Natural killer cell treated with Interleukin-12 subunit alpha and Interleukin-12 subunit beta and Interleukin-15 and Interleukin-18, amount 100 ng/mL, for 72 hours (primary cell): ENCODE data around the gene FREM3. TPM values are rescaled to one million over a fixed set of nuclear protein-coding genes. Genes with fewer than 3 reads are reported as not detected.
"Not testable (repeated sequence)": the region's sequence is repeated elsewhere in the genome, so short reads cannot be mapped to it uniquely, and the experiment has no call there.

Source experiments
- ATAC-seq, 2 donors: fragments of 150-1000 bp; cut with Tn5 transposase in 1 of 2; sonication (Bioruptor Pico), chemical (Tn5 transposase) in 1 of 2; 2 replicates each; pipeline ENCODE4 v1.10.0; 2021
- DNase-seq: peaks from one replicate; pipeline ENCODE4 v3.0.0; 2022; ENCODE audit warnings: low spot score
- H3K27ac Mint-ChIP-seq, 2 donors: 1 replicate in 1 of 2; 2 replicates in 1 of 2; pipeline ENCODE4 v1.8.0; 2022; ENCODE audit warnings: mixed read lengths in 2 of 2, mild to moderate bottlenecking in 1 of 2, moderate library complexity in 1 of 2
- H3K27me3 Mint-ChIP-seq, 2 donors: 1 replicate in 1 of 2; 2 replicates in 1 of 2; pipeline ENCODE4 v1.8.0; 2022; ENCODE audit warnings: mixed read lengths in 2 of 2
- H3K36me3 Mint-ChIP-seq: one replicate; pipeline ENCODE4 v1.8.0; 2022; ENCODE audit warnings: mixed read lengths
- H3K4me1 Mint-ChIP-seq, 2 donors: 1 replicate in 1 of 2; 2 replicates in 1 of 2; pipeline ENCODE4 v1.8.0; 2022; ENCODE audit warnings: low read depth in 2 of 2, mixed read lengths in 2 of 2, mild to moderate bottlenecking in 1 of 2
- H3K4me3 Mint-ChIP-seq: one replicate; pipeline ENCODE4 v1.8.0; 2022; ENCODE audit warnings: mixed read lengths
- H3K9me3 Mint-ChIP-seq: 2 replicates; pipeline ENCODE4 v1.8.0; 2022; ENCODE audit warnings: mixed read lengths
- total RNA-seq, 2 donors: library from RNA; stranded (reverse); gene quantifications; one replicate each; pipeline ENCODE4 v1.2.3, GENCODE V29; 2022

FREM3 gene
- not detected for total RNA-seq

DNA sequence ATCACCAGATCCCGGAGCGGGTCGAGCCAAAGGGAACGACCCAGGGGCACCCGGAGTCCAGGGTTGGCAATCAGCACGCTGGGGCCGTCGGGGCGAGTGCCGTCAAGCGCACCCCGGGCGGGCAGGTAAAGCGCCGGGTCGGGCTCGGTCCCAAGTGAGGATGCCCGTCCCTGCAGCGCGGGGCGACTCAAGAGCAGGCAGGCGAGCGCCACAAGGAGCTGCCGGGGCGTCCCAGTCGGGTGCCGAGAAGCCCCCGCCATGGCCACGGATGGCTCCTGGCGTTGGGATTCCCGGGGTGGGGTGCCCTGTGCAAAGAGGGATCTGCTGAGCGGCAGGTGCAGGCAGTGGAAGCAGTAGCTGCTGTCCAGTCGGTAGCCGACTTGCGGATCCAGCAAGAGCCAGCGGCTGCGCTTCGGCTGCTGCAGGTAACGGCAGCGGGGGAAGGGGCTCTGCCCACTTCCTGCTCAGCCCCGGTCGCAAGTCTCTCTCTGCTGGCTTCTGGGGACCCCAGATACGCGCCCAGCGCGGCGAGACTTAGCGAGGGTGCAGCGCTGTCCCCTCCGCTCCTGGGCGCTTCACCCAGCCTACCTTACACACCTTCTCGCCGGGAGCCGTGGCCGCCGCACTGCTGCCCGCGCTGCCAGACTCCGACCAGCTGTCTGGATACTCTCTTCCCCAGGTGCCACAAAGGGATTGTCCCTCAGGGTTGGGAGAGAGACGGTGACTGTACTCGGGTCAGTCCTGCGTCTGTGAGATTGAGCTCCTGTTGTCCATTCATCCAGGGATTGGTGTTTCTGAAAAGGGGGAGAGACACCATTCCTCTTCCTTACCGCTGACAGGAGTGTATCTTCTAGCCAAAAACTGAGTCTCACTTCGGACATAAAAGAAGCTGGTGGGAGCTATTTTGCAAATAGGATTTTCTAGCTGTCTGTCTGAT lies at the start of gene FREM3:
Gene FREM3 (minus strand): TSS at position 260 of the 937 bp plus-strand sequence. CDS start 0 bp downstream, at position 260.
- Mint-ChIP-seq H3K27ac (no peak within 1 kb of the TSS), H3K4me1 (peaks cover 0 to 6% of the 10 kb centered on the region in 2 donors), H3K9me3 (no peaks in the 10 kb centered on the region), H3K4me3 (no peak within 1 kb of the TSS), H3K36me3 (no peaks in the 10 kb centered on the region), H3K27me3 (peaks cover 14 to 19% of the 10 kb centered on the region in 2 donors)
- ATAC-seq (peak; percentile 34 to 39), DNase-seq (no peak)

DNA sequence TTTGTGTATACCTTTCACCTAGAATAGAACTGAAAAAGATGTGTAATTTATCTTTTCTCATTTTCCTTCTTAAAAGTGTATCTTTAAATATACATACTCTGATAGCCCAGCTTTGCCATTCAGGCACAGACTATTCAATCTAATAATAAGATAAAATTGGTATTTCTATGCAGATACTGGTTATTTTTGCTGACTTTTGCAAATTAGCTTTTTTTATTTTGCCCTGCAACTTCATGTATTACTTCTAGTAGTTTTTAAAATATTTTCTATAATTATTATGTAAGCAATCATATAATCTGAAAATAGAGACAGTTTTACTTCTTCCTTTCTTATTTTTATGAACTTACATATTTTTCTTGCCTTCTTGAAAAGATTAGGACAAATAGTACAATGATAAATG lies 45.4 kb upstream of the FREM3 start:
- ATAC-seq (no peak), DNase-seq (no peak)
- H3K9me3 Mint-ChIP-seq: no peaks in the 10 kb centered on the region
- H3K4me1 Mint-ChIP-seq: no peaks in the 10 kb centered on the region
- no peaks in the 10 kb centered on the region for H3K36me3 Mint-ChIP-seq
- H3K27me3 Mint-ChIP-seq: no peaks in the 10 kb centered on the region
- H3K4me3 Mint-ChIP-seq: no peak overlapping the region
- H3K27ac Mint-ChIP-seq: no peak overlapping the region

DNA sequence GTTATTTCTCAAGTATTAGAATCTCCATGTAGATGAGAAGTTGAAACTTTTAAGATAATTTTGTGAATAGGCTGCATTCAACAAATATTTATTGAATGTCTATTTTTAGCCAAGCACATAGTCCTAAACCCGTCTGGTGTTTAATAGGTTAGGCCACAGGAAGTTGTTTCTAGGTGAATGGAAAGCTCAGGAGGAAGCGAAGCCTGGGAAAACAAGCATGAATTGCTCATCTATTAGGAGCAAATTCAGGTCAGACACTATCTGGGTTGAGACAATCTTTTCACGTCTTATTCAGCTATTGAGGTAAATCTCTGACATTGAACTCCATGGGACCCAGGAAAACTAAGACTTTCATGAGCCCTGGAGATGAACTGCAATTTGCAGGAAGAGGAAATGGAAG lies 43.1 kb upstream of the FREM3 start:
- ATAC-seq (no peak), DNase-seq (no peak)
- Mint-ChIP-seq H3K4me3 (no peak overlapping the region), H3K4me1 (no peaks in the 10 kb centered on the region), H3K36me3 (no peaks in the 10 kb centered on the region), H3K9me3 (no peaks in the 10 kb centered on the region), H3K27ac (no peak overlapping the region), H3K27me3 (no peaks in the 10 kb centered on the region)

DNA sequence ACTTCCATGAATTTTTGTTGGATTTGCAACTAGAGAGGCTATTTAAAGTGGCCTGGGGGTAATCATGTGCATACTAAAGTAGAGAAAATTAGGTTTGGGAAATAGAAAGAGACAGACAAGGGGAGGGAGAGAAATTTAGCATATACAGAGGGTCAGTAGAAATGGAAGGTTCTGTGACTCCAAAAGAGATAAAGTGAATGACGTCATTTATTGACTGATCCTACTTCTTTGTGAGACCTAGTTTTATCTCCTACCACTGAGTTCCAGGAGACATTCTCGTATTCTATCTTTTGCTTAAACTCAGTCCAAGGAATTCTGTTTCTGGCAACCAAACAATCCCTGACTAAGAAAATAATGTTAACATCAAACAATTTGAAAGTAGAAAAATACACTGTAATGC lies 42.4 kb upstream of the FREM3 start:
- Mint-ChIP-seq H3K4me3 (no peak overlapping the region), H3K27ac (no peak overlapping the region), H3K9me3 (no peaks in the 10 kb centered on the region), H3K4me1 (no peaks in the 10 kb centered on the region), H3K27me3 (no peaks in the 10 kb centered on the region), H3K36me3 (no peaks in the 10 kb centered on the region)
- DNase-seq: no peak
- no peak for ATAC-seq

DNA sequence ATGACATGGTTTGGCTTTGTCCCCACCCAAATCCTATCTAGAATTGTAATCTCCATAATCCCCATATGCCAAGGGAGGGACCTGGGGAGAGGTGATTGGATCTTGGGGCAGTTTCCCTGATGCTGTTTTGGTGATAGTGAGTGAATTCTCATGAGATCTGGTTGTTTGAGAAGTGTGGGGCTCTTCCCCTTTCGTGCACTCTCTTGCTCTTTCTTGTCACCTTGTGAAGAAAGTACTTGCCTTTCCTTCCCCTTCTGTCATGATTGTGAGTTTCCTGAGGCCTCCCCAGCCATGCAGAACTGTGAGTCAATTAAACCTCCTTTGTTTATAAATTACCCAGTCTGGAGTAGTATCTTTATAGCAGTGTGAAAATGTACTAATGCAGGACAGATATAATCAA lies 36.4 kb upstream of the FREM3 start:
- Mint-ChIP-seq H3K27ac (no peak overlapping the region), H3K36me3 (no peaks in the 10 kb centered on the region), H3K27me3 (no peaks in the 10 kb centered on the region), H3K4me3 (no peak overlapping the region), H3K9me3 (peaks cover 7% of the 10 kb centered on the region), H3K4me1 (no peaks in the 10 kb centered on the region)
- no peak for DNase-seq
- no peak for ATAC-seq

DNA sequence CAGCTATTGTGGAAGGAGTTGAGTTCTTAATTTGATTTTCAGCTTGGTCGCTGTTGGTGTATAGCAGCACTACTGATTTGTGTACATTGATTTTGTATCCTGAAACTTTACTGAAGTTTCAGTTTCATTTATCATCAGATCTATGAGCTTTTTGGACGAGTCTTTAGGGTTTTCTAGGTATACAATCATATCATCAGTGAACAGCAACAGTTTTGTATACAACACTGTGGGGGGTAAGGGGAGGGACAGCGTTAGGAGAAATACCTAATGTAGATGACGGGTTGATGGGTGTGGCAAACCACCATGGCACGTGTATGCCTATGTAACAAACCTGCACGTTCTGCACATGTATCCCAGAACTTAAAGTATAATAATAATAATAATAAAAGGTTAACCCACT lies 35.6 kb upstream of the FREM3 start:
- not testable (repeated sequence) for ATAC-seq, H3K9me3 Mint-ChIP-seq, H3K36me3 Mint-ChIP-seq, H3K27ac Mint-ChIP-seq, H3K4me1 Mint-ChIP-seq, H3K4me3 Mint-ChIP-seq, DNase-seq, H3K27me3 Mint-ChIP-seq

DNA sequence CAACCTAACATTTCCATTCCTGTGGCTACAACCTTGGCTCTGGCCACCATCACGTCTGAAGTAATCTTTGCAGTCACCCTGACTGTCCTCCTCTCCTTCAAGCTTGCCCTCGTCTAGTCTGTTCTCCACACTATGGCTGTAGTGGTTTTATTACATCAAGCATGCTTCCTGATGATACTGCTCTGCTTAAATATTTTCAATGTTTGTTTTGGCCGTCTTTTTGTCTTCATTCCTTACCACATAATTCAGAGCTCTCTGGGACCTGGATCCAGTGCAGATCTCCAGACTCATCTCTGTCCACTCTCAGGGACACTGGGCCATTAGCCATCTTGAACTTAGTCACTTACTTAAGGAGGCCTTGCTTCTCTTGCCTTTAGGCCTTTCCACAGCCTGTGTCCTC lies 27.7 kb upstream of the FREM3 start:
- no peak overlapping the region for H3K27ac Mint-ChIP-seq
- H3K36me3 Mint-ChIP-seq: no peaks in the 10 kb centered on the region
- H3K4me3 Mint-ChIP-seq: no peak overlapping the region
- no peaks in the 10 kb centered on the region for H3K27me3 Mint-ChIP-seq
- DNase-seq (no peak), ATAC-seq (no peak)
- H3K9me3 Mint-ChIP-seq: peaks cover 4% of the 10 kb centered on the region
- H3K4me1 Mint-ChIP-seq: no peaks in the 10 kb centered on the region

DNA sequence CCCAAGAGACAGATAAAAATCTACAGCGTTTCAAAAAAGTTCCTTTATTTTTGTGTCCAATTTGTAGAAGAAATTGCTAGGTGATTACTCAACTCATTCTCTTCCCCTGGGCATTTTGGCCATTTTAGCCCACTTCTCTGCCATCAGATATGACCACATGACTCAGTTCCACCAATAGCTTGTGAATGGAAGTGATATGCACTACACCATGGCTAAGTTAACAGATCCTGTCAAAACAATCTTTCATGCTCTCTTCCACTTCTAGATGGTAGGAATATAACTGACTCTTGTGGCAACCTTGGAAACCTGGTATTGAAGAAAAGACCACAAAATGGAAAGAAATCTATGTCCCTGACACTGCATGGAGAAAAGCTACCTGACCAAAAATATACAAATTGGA lies 26.2 kb upstream of the FREM3 start:
- ATAC-seq (no peak), DNase-seq (no peak)
- Mint-ChIP-seq H3K27me3 (no peaks in the 10 kb centered on the region), H3K4me3 (no peak overlapping the region), H3K4me1 (no peaks in the 10 kb centered on the region), H3K36me3 (no peaks in the 10 kb centered on the region), H3K27ac (no peak overlapping the region), H3K9me3 (peaks cover 7% of the 10 kb centered on the region)

DNA sequence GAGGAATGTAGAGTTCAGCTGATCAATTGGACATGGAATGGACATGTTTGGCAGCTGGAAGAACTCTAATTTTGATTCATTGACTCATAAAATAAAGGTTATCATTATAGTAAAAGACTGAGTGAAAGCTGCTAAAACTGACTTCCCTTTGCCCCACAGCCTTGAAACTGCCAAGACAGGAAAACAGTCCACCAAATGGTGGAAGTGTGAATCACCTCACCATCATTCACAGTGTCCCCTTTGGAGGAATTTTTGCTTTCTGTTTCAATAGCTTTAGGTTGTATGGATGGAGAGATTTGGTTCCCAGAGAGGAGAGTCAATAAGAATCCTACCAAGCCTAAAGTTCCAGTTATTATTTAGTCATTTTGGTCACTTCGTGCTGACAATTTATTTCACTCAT lies 20.8 kb upstream of the FREM3 start:
- ATAC-seq (no peak), DNase-seq (no peak)
- H3K36me3 Mint-ChIP-seq: no peaks in the 10 kb centered on the region
- H3K27me3 Mint-ChIP-seq: no peaks in the 10 kb centered on the region
- H3K4me3 Mint-ChIP-seq: no peak overlapping the region
- no peak overlapping the region for H3K27ac Mint-ChIP-seq
- no peaks in the 10 kb centered on the region for H3K4me1 Mint-ChIP-seq
- peaks cover 8% of the 10 kb centered on the region for H3K9me3 Mint-ChIP-seq

DNA sequence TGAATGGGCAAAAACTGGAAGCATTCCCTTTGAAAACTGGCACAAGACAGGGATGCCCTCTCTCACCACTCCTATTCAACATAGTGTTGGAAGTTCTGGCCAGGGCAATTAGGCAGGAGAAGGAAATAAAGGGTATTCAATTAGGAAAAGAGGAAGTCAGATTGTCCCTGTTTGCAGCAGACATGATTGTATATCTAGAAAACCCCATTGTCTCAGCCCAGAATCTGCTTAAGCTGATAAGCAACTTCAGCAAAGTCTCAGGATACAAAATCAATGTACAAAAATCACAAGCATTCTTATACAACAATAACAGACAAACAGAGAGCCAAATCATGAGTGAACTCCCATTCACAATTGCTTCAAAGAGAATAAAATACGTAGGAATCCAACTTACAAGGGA lies 18.3 kb upstream of the FREM3 start:
- ATAC-seq, H3K27me3 Mint-ChIP-seq, H3K36me3 Mint-ChIP-seq, H3K27ac Mint-ChIP-seq, H3K4me1 Mint-ChIP-seq, H3K9me3 Mint-ChIP-seq, H3K4me3 Mint-ChIP-seq, DNase-seq: not testable (repeated sequence)

DNA sequence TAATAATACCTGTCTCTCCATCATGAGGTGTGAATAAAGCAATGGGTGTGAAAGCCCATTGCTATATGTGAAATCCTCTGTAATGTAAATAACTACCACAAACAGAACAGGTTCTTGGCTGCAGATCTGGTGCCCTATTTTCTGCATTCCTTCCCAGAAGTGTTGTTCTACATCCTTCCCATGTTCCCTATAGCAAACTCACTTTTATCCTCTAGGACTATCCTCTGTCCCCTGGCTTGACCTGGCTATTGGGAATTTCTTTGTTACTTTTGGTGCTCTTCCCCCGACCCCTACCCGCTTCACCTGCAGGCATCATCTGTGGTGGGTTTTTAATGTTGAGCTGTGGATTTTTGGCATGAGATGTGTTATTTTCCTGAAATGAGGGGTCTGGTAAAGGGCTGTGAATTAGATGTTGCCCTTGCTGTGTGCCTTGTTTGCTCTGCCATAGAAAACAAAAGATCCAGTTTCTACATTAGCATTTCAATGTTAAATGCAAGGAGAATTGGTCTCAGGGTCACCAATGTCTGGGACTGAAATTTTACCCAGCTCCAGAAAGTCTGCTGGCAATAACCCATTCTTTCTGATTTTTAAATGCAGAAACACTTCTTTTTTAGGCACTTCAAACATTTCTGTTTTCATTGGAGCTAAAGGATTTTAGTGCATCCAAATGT lies 13.6 kb upstream of the FREM3 start:
- Mint-ChIP-seq H3K9me3 (no peaks in the 10 kb centered on the region), H3K27ac (no peak overlapping the region), H3K27me3 (no peaks in the 10 kb centered on the region), H3K4me1 (no peaks in the 10 kb centered on the region), H3K4me3 (no peak overlapping the region), H3K36me3 (no peaks in the 10 kb centered on the region)
- ATAC-seq: no peak
- no peak for DNase-seq

DNA sequence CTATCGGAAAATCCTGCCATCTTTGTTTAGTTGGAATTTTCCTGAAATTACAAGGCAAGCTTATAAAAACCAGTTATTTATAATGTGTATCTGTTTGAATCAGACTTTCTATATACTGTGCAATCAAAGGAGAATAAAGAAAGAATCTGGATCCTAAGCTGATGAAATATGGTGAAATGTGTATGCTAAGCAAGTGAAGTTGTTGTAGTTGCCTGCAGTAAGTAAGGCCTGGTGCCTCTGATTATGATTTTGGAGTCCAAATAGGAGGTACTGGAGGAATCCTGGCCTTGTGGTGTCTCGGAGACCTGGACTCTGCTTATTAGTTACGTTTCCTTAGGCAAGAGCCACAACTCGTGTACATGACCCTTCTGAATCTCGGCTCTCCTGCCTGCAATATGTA lies 13.1 kb upstream of the FREM3 start:
- no peaks in the 10 kb centered on the region for H3K36me3 Mint-ChIP-seq
- H3K9me3 Mint-ChIP-seq: peaks cover 5% of the 10 kb centered on the region
- H3K27me3 Mint-ChIP-seq: no peaks in the 10 kb centered on the region
- no peak for ATAC-seq
- H3K4me3 Mint-ChIP-seq: no peak overlapping the region
- H3K27ac Mint-ChIP-seq: no peak overlapping the region
- no peaks in the 10 kb centered on the region for H3K4me1 Mint-ChIP-seq
- DNase-seq: no peak

DNA sequence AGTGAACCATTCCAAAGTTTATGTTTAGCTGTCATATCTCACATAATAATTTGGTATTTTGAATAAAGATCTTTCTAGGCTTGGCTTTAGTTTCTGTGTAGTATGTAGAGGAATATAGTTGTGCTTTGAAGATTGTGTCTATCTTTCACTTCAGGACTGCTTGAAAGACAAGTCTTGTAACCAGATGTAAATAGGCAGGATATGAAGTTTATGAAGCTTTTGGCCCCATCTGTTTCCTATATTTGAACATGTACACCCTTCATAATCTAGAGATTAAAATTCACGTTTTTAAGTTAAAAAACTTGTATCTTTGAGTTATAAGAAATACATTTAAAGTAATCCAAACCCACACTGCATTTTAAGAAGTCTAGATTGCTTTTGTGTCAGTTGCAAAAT lies 11.7 kb upstream of the FREM3 start:
- no peak for DNase-seq
- no peak for ATAC-seq
- H3K27me3 Mint-ChIP-seq: no peaks in the 10 kb centered on the region
- no peak overlapping the region for H3K27ac Mint-ChIP-seq
- no peaks in the 10 kb centered on the region for H3K4me1 Mint-ChIP-seq
- H3K9me3 Mint-ChIP-seq: peaks cover 5% of the 10 kb centered on the region
- H3K4me3 Mint-ChIP-seq: no peak overlapping the region
- H3K36me3 Mint-ChIP-seq: no peaks in the 10 kb centered on the region

DNA sequence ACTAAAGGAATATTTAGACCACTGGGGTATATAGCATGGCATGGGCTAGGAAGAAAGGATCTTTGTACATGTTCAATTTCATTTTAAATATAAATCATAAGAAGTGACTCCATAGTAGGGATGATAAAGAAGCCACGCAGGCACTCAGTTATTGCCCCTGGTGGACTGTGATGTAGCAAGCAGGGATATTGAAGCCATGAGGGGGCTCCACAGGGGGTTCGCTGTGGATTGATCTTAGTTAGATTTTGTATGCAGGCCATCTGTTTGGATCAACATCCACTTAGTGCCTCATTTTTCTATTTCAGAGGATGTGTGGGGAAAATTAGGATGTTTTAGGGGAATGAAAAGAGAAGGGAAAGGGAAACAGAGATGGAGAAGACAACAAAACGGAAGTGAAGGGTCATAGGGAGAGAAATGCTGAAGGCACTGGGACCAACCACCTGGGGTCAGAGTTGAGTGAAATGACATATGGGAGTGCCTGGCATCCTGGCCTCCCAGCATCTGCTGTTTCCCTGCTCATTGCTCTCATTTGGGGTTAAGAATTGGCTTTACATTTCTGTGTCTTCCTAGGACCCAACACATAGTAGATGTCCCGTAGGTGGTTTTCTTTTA lies 11.2 kb upstream of the FREM3 start:
- peaks cover 8% of the 10 kb centered on the region for H3K9me3 Mint-ChIP-seq
- H3K4me3 Mint-ChIP-seq: no peak overlapping the region
- ATAC-seq (no peak), DNase-seq (no peak)
- no peaks in the 10 kb centered on the region for H3K4me1 Mint-ChIP-seq
- H3K27ac Mint-ChIP-seq: no peak overlapping the region
- H3K27me3 Mint-ChIP-seq: peaks cover 0 to 2% of the 10 kb centered on the region in 2 donors
- H3K36me3 Mint-ChIP-seq: no peaks in the 10 kb centered on the region
